HG03354 (cell line): ENCODE measurements around the gene TGFBR3L.
"Not testable (repeated sequence)": the region's sequence is repeated elsewhere in the genome, so short reads cannot be mapped to it uniquely, and the experiment has no call there.

Experiments
- ATAC-seq: cut with Tn5 transposase; IDR thresholded peaks from one replicate; pipeline ENCODE4 v1.9.1; 2021; ENCODE audit warnings: mild to moderate bottlenecking; ENCODE audit not compliant: unreplicated experiment, poor library complexity, severe bottlenecking

Gene TGFBR3L

DNA sequence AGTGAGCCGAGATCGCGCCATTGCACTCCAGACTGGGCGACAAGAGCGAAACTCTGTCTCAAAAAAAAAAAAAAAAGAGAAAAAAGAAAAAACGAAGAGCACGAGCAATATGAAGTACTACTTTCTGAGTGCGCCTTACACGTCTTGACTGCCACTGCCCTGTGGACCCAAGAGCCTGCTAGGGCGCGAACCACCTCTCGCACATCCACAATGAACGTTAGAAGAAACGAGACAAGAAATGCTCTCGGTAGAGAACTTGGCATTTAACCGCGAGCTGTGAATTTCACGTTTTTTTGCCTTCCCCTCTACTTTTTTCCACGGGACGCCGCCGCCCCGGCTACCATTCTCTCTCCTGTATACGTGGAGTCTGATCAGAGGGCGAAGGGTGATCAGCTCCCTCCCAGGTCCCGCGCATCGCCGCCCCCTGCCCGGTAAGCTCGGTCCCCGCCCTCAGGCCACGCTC, 28.4 kb downstream of the TGFBR3L start:
- ATAC-seq, result no peak

DNA sequence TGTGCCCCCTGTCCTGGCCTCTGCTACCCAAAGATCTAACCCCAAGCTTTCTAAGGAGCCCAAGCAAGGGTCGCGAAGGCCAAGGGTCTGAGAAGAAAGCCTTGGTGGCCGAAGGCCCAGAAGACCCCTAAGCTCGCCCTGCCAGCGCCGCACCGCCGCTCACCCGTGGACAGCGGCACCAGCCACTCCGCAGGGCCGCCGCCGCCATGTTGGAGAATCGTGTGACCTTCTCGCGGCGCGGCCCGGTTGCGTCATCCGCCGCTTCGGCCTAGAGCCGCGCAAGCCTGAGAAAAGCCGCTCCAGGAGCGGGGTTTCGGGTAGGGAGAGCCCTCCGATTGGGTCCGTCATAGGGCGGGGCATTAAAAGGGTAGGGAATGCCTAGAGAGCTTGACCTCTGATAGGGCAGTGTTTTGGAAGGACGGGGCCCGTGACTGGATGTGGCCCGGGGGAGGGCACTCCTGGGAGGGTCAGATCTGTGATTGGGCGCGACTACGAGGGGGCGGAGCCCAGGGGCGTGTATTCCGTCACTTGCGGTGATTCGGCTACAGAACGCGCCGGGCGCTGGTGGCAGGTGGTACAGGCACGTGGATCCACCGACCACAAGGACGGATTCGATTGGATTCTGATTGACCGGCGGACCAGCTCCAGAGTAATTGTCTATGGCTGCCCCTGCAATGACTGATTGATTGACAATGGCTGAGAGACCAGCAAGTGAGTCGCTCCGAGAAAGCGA, 29.0 kb downstream of the TGFBR3L start, which contains the start of gene TIMM44:
TIMM44 (minus strand) TSS at position 223 of the 733 bp plus-strand sequence; CDS start at position 208, 15 bp downstream.
- peak; percentile 95 for ATAC-seq

DNA sequence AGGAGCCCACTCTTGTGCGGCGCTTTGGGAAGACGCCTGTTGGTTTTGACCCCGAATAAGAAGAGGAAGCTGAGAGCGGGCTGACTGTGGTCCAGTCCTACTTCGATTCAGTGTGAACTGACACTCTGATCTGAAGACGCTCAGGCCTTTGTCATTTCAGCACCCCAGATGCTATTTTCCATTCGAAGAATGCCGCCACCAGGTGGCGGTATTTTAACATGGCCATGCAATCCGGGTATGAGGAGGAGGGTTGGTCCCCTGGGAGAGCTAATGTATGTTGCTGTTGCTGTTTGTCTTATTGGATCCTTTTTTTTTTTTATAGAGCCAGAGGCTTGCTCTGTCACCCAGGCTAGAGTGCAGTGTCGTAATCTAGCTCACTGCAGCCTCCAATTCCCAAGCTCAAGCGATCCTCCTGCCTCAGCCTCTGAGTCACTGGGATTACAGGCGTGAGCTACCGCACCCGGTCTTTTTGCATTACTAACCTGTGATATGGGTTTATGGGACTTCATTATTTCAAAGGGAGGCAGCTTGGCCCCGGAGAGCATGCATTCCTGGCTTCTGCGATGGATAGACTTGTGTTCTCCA, 29.6 kb downstream of the TGFBR3L start:
- ATAC-seq, result peak; percentile 39

DNA sequence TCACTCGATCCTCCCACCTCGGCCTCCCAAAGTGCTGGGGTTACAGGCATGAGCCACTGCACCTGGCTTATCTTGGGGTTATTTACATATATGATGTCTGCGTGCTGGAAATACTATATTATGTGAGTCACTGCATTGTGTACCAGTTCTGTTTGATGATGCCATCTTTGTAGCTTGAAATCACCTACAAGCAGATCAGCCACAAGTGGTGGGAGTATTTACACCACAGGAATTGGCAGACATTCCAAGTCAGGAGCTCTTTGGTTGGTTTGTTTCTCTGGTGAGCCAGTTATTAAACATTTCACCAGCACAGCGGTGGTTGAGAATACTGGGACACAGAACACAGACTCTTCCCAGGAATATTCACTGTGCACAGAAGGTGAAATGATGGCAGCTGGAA, 33.3 kb downstream of the TGFBR3L start:
- no peak for ATAC-seq

DNA sequence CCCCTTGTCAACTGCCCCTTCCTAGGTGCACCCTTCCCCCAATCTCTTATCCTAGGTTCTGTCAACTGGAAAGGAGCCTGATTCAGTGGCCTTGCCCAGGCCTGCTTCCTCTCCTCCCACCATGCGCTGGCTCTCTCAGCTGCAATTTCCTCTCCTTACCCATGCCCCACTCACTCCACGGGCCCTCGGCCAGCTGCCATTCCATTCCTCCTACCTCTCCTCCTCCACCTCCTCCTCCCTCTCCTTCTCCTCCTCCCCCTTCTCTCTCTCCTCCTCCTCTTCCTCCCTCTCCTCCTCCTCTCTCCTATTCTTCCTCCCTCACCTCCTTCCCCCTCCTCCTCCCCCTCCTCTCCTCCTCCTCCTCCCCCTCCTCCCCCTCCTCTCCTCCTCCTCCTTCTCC, 38.4 kb downstream of the TGFBR3L start:
- no peak for ATAC-seq

DNA sequence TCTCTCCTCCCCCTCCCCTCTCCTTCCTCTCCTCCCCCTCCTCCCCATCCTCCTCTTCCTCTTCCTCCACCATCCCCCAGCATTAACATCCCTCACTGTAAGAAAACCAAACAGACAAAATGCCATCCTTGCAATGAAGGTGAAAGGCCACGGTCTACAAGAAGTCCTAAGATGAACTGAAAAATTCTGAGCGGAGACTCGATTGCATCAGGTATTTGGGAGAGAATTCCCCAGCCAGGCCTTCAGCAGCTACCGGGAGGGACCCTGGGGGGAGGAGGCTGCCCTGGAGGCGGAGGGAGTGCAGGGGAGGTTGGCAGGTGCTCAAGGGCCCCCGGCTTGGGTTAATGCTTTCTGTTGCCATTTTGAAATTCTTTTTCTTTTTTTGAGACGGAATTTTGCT, 38.9 kb downstream of the TGFBR3L start:
- no peak for ATAC-seq

DNA sequence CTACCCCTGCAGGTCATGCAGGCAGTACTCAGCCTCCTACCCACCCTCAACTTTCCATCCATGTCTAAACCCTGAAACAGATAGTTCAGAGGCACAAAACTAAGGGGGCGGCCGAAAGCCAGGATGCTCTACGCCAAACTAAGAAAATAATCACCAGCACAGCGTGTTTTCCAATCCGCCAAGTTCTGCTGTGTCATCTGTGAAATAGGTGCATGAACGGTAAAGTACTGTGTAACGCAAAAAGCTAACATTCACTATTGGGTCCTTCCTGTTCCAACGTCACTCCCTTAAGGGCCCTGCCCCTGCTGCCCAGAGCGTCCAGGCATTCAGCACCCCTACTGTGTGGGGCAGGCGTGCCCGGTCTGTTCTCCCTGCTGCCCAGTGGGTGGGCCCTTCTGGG, 41.1 kb downstream of the TGFBR3L start:
- no peak for ATAC-seq

DNA sequence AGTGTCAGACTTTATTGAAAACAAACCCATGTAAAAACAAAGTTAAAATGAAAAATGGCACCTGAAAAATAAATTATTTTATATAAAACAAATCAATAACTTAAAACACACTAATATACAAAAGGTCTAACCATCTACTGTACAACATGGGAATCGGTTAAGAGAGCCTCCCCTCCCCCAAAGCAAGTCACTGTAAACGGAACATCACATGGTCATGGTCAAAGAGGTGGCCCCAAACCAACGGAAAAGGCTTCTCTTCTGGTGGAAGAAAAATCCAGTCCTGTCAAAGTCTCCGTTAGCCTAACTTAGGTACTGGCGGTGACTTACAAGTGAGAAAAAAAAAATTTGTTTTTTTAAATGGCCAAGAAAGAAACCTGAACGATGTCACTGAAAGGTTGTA, 44.6 kb downstream of the TGFBR3L start:
- ATAC-seq, result no peak

DNA sequence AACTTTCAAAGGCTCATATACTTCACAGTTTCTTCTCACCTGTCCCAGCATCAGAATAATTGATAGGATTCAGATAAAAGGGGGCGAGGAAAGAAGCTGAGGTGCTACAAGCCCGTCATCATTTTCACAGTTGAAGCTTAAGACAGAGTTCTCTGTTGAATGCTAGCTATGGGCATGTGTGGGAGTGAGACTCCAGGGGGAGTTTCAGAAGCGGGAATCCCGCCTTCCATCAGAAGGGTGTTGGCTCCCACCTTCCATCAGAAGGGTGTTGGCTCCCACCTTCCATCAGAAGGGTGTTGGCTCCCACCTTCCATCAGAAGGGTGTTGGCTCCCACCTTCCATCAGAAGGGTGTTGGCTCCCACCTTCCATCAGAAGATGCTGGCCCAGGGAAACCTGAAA, 46.5 kb downstream of the TGFBR3L start:
- ATAC-seq, result not testable (repeated sequence)

DNA sequence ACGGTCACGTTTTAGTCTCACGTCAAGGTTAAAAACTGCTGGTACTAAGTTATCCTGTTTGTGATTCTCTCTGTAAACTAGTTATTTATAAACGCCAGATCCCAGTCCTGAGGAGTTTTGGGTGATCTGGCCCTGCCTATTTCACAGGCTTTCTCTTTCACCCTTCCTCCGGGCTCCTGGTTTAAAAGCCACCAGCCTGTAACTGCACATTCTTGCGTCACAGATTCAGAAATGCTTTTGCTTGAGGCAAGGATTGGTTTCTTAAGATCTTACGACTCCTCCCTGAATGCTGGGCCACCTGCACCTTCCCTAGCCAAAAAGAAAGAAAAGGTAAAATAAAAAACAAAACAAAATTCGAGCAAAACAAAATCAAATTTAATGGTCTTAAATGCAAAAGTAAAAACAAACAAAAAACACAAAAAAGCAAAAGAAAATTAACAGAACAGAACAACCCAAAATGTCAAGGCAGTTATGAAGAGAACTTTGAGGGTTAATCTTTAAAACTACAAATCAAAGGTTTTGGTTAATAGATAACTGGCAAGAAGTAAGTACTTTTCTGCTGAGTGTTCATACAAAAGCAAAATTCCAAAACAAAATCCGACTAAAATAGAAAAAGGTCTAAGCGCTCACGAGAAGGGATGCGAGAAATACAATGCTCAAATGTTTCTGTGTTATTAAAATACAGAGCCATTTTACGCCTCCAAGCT, 47.4 kb downstream of the TGFBR3L start:
- no peak for ATAC-seq

DNA sequence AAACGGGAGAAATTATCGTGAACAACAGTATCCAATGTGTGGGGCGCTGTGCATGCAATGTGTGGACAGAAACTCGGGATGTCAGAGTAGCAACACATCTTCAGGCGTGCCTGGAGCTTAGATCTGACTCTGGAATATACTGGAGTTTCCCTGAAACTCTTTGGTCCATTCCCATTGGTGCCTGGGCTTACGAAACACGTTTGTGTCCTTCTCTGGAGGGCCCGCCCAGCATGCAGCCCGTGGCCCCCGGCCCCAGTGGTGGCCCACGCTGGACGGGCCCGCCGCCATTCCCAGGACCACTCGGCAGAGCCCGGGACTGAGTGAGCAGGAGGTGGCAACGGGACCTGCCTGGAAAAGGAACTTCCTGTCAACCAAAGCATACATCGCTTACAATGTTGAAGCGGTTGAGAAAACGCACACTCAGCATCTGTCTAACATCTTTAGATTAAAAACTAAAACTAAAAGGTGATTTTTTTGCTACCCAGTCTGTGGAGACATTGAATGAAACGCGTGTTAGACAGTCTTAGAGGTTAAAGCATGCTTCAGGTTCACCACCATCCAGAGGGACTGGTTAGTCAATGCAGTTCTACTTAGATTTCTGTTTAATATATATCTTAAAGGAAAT, 48.1 kb downstream of the TGFBR3L start:
- ATAC-seq, result no peak

DNA sequence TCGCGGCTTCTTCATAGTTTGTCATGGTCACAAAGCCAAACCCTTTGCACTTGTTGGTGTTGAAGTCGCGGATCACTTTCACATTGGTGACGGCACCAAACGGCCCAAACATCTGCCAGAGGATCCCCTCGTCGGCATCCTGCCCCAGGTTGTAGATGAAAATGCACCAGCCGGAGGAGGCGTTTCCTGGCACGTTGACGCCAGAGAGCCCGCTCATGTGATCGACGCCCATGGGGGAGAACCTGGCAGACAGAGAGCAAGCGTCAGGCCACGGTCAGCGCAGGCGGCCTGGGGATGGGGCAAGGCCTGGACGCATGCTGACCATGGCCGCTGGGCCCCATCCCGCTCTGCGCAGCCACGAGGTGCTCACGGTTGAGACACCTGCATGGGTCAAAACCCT, 48.9 kb downstream of the TGFBR3L start:
- ATAC-seq, result no peak

DNA sequence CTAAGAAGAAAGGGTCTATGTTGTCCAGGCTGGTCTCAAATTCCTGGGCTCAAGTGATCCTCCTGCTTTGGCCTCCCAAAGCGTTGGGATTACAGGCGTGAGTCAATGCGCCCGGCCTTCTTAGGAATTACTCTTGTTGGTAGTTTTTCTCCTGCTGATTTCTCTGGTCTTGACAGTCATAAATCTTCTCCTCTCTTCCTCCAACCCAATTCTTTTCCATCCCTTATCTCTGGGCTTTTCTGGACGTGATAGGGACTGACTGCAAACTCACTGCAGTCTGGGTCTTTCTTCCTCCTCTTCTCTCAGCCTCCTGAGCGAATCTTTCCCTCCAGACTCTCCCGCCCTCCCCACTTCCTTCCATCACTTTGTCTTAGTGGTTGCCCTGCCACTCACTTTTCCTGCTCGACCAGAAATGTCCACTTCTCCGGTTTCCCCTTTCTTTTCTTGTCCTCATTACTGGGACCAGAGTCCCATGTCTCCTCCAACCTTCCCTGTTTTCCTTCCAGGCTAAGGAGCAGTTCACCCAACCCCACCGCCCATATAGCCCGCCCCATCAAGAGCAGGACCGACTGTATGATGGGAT, 50.7 kb downstream of the TGFBR3L start:
- no peak for ATAC-seq

DNA sequence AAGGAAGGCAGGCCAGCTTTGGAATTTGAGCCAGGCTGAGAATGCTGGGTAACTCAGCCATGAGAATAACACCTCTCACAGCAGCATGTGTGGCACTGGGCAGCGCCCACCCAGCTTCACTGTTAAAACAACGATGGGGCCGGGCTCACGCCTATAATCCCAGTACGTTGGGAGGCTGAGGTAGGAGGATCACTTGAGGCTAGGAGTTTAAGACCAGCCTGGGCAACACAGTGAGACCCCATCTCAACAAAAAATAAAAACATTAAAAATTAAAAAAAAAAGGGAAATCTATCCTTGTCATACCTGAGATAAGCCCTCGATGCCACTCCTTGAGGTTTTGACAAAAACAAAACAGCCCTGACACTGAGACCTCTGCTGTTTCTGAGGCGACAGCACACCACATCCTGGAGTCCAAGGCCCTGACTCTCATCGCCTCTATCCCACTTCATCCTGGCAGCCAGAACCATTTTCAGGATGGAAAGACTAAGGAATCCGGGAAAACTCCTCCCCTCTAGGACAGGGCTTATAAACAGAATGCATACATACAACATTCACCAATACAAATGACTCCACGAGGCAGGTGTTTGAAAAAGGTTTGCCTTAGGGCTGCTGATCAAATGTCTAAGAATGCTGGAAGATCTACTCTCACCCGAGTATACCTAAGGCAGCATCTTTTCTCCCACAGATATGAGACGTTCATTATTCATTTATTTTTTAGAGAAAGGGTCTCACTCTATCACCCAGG, 51.5 kb downstream of the TGFBR3L start:
- no peak for ATAC-seq

DNA sequence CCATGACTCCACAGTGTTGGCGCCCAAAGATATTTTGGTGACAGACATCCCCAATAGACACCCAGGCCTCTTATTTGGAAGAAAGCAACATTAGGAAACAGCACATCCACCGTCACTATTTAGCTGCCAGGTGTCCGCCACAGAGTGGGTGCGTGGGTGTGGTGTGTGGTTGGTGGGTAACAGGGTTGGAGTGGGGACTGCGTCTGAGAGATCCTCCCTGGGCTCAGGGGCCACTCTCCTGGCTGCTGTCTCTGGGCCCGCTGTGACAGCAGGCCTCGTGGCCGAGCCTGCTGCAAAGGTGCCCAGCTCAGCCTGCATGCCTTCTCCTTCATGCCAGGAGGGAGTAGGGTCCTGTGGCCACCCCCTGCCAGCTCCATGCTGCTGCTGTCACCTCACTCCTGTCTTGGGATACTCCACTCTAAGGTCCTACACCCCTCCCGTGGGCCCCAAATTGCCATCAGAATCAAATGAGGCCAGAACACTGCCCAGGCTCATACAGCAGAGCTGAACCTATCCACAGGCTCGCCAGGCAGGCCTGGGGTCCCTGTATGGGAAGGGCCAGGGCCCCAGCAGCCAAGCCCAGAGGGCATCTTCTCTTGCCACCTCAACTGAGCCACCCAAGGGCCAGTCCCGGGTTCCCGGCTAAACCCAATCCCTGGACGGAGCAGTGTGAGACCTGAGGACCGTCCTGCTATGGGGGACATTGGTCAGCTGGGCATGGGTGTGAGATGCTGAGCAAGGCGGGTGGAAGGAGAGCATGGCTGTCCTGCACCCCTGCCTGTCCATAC, 53.6 kb downstream of the TGFBR3L start:
- ATAC-seq, result no peak
